Astrocyte (in vitro differentiated cells and primary cell): ENCODE measurements around the gene LARP6.

Experiments
- CTCF ChIP-seq: IDR thresholded peaks from 2 replicates; pipeline ENCODE4 v1.5.1; 2011; ENCODE audit warnings: low read depth, mild to moderate bottlenecking, inconsistent platforms, low read length, moderate library complexity; ENCODE audit not compliant: insufficient read depth
- EZH2 ChIP-seq: IDR thresholded peaks from 2 replicates; pipeline ENCODE4 v1.6.1; 2012; ENCODE audit warnings: mild to moderate bottlenecking, low read length, inconsistent platforms; ENCODE audit not compliant: insufficient read depth

- TF ChIP-seq CTCF = no peak
- no peak for TF ChIP-seq EZH2
Measured at GRCh38 chr15:70859998-70860397, 6.0 kb upstream of the LARP6 start.
